HFFc6 (cell line): ENCODE measurements around the gene ELMO1. TPM values are rescaled to one million over a fixed set of nuclear protein-coding genes. Genes with fewer than 3 reads are reported as not detected.

Experiments
- DNase-seq: peaks from one replicate; pipeline ENCODE4 v3.0.0-alpha.2; 2018
- H3K27ac Mint-ChIP-seq: 2 replicates; pipeline ENCODE4 v1.8.0; 2020; ENCODE audit warnings: mild to moderate bottlenecking, mixed read lengths
- H3K27me3 Mint-ChIP-seq: 2 replicates; pipeline ENCODE4 v1.8.0; 2021; ENCODE audit warnings: mild to moderate bottlenecking, moderate library complexity, mixed read lengths; ENCODE audit not compliant: insufficient read depth
- H3K36me3 Mint-ChIP-seq: 2 replicates; pipeline ENCODE4 v1.8.0; 2021; ENCODE audit warnings: low read depth, mixed read lengths
- H3K4me1 Mint-ChIP-seq: 2 replicates; pipeline ENCODE4 v1.8.0; 2020; ENCODE audit warnings: low read depth, mixed read lengths
- H3K4me3 Mint-ChIP-seq: 2 replicates; pipeline ENCODE4 v1.8.0; 2020; ENCODE audit warnings: mild to moderate bottlenecking, moderate library complexity, mixed read lengths
- H3K9me3 Mint-ChIP-seq: 2 replicates; pipeline ENCODE4 v1.8.0; 2020; ENCODE audit warnings: mild to moderate bottlenecking, mixed read lengths
- total RNA-seq, 6 experiments: library from RNA; stranded (reverse); fragmentation: NEBNext Ultra II Directional; extraction: Animal tissue kit (Norgen Biotek cat#: 25700); gene quantifications; 2 replicates in 1 of 6; 3 replicates in 5 of 6; pipeline ENCODE4 v1.2.3, GENCODE V29; 2021
- TF ChIP-seq, protein P1 (sequence below): fragments of 200-600 bp; sonication (generic); IDR thresholded peaks from 2 replicates; pipeline ENCODE4 v1.5.0; 2021; ENCODE audit warnings: antibody characterized with exemption, mild to moderate bottlenecking

ELMO1 gene
- total RNA-seq, 6 experiments from 2014 or later: not detected

DNA sequence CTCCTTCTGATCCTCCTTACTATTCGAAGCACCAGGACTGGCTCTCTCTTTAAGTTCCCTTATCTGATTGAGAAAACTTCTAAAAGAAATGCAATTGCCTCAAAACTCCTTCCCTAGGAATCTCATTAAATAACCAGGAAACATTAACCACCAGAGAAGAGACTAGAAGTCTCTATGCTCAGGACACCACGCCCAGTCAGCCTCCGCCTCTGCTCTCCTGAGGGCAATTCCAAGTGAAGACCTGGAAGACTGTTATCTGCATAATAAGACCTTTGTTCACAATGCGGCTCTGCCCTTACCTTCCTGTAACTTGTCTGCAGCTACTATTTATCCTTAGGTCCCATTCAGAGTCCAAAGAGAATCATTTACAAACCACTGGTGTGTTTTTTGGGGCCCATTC lies 78.8 kb downstream of the ELMO1 start:
- no peak for DNase-seq
- peaks cover 42% of the 10 kb centered on the region for H3K9me3 Mint-ChIP-seq
- H3K27ac Mint-ChIP-seq: no peak overlapping the region
- H3K4me1 Mint-ChIP-seq: no peaks in the 10 kb centered on the region
- no peak overlapping the region for H3K4me3 Mint-ChIP-seq
- H3K36me3 Mint-ChIP-seq: no peaks in the 10 kb centered on the region
- no peaks in the 10 kb centered on the region for H3K27me3 Mint-ChIP-seq
- TF ChIP-seq, protein P1, sequence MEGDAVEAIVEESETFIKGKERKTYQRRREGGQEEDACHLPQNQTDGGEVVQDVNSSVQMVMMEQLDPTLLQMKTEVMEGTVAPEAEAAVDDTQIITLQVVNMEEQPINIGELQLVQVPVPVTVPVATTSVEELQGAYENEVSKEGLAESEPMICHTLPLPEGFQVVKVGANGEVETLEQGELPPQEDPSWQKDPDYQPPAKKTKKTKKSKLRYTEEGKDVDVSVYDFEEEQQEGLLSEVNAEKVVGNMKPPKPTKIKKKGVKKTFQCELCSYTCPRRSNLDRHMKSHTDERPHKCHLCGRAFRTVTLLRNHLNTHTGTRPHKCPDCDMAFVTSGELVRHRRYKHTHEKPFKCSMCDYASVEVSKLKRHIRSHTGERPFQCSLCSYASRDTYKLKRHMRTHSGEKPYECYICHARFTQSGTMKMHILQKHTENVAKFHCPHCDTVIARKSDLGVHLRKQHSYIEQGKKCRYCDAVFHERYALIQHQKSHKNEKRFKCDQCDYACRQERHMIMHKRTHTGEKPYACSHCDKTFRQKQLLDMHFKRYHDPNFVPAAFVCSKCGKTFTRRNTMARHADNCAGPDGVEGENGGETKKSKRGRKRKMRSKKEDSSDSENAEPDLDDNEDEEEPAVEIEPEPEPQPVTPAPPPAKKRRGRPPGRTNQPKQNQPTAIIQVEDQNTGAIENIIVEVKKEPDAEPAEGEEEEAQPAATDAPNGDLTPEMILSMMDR: no peak

DNA sequence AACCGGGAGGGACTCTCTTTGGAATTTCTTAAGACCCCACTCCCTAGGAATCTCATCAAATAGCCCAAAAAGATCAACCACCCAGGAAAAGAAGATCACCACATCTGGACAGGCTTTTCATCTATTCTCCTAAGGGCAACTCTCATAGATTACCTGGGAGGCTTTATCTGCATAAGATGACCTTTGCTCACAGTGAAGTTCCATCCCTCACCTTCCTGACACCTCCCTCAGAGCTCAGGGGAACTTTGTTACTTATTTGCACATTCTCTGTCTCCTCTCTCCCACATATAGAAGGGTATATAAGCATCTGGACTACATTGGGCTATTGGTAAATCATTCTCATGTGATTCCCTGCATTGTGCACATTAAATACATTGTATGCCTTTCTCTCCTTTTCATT lies 80.1 kb downstream of the ELMO1 start:
- H3K27me3 Mint-ChIP-seq: no peaks in the 10 kb centered on the region
- TF ChIP-seq, protein P1: no peak
- no peak overlapping the region for H3K4me3 Mint-ChIP-seq
- DNase-seq: no peak
- H3K27ac Mint-ChIP-seq: no peak overlapping the region
- H3K4me1 Mint-ChIP-seq: no peaks in the 10 kb centered on the region
- H3K9me3 Mint-ChIP-seq: peaks cover 44% of the 10 kb centered on the region
- no peaks in the 10 kb centered on the region for H3K36me3 Mint-ChIP-seq

DNA sequence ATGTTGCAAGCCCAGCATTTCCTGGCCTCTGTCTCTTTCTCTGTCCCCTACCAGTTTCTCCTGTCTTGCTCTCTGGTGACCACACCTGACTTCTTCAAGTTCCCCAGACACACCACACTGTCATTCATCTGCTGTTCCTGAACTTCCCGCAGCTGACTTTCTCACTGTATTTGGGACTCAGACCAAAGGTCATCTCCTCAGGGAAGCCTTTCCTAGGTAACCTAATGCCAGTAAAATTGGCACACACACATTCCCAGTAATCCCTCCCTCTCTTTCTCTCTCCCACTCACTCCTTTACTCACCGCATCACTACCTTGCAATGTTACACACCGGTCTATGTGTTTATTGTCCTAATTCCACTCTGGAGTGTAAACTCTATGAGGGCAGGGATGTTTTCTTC lies 81.7 kb downstream of the ELMO1 start:
- Mint-ChIP-seq H3K36me3 (no peaks in the 10 kb centered on the region), H3K4me3 (no peak overlapping the region), H3K9me3 (peaks cover 46% of the 10 kb centered on the region), H3K27ac (no peak overlapping the region), H3K4me1 (no peaks in the 10 kb centered on the region), H3K27me3 (peaks cover 3% of the 10 kb centered on the region; the same call in 1 of the 2 replicates)
- no peak for DNase-seq
- TF ChIP-seq, protein P1: no peak

DNA sequence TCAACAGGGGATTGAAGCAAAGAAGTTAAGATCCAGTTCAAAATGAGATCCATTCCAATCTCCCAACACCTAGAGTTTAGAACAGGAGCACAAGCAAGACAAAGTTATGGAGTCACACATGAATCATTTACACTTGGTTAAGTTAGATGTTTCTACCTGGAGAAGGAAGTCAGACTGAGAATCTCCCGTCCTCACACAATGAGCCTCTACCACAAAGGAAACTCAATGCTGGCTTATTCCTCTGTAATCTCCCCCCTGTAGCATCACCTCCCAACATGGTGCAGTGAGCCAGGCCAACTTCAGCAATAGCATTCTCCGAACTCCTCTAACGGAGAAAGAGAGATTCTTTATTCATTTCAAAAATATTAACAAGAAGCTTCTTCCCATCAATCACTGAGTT lies 82.2 kb downstream of the ELMO1 start:
- TF ChIP-seq, protein P1: no peak
- no peak for DNase-seq
- Mint-ChIP-seq H3K4me1 (no peaks in the 10 kb centered on the region), H3K9me3 (peaks cover 46% of the 10 kb centered on the region), H3K4me3 (no peak overlapping the region), H3K27ac (no peak overlapping the region), H3K36me3 (no peaks in the 10 kb centered on the region), H3K27me3 (peaks cover 3% of the 10 kb centered on the region; the same call in 1 of the 2 replicates)

DNA sequence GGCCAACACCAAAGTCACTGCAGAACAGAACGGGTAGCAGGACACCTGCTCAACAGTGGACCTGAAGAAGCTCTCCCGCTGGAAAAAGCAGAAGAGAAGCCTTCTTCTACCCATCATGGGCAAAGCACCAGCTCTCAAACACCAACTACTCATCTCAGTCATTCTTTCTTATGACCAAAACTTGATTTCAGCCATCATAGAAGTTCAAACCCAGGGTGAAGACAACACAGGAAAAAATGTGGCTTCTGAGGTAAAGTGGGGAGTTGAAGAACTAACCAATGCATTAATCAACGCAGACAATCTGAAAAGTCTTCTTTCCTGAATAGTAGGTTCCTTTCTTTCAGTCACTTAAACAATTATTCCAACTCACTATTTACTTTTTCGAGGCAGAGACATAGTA lies 83.3 kb downstream of the ELMO1 start:
- Mint-ChIP-seq H3K9me3 (peaks cover 40% of the 10 kb centered on the region), H3K27me3 (peaks cover 3% of the 10 kb centered on the region; the same call in 1 of the 2 replicates), H3K36me3 (no peaks in the 10 kb centered on the region), H3K4me3 (no peak overlapping the region), H3K27ac (no peak overlapping the region), H3K4me1 (no peaks in the 10 kb centered on the region)
- TF ChIP-seq, protein P1: no peak
- DNase-seq: no peak

DNA sequence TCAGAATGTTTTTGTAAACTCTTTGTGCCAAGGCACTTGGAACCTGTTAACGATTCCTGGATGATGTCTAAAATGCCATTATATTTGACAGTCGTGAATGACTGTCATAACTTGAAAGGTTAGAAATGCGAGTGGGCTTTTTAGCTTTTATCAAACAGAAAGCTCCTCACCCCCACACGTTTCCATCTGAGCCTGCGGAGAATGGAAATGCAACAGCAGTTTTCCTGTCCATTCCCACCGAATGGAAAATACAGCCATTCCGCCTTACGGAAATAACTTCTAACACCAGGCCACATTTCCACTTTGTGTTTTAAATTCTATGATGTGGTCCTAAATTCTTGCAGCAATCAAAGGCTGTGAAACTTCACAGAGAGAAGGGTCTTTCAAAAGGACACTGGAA lies 83.8 kb downstream of the ELMO1 start:
- no peaks in the 10 kb centered on the region for H3K36me3 Mint-ChIP-seq
- peaks cover 3% of the 10 kb centered on the region; the same call in 1 of the 2 replicates for H3K27me3 Mint-ChIP-seq

More for the DNA sequence above, 83.8 kb downstream of the ELMO1 start:
- Mint-ChIP-seq H3K4me1 (no peaks in the 10 kb centered on the region), H3K9me3 (peaks cover 39% of the 10 kb centered on the region), H3K27ac (no peak overlapping the region), H3K4me3 (no peak overlapping the region)
- DNase-seq: no peak
- TF ChIP-seq, protein P1: no peak
